NCI-H2107 treated with DMSO at 0.1 percent for 48 hours (cell line): ENCODE results near the gene SLC34A3.
A peak's percentile ranks its signal among the peaks of the same experiment; 100 is the strongest.

Experiments used
- DNase-seq: peaks from one replicate; lab custom pipeline; 2025; ENCODE audit not compliant: unreplicated experiment; lab: John Stamatoyannopoulos, UW

The SLC34A3 gene

GRCh38 chr9:137195525-137196220, 35.0 kb upstream of the SLC34A3 start:
- DNase-seq: peak; percentile 97

DNA sequence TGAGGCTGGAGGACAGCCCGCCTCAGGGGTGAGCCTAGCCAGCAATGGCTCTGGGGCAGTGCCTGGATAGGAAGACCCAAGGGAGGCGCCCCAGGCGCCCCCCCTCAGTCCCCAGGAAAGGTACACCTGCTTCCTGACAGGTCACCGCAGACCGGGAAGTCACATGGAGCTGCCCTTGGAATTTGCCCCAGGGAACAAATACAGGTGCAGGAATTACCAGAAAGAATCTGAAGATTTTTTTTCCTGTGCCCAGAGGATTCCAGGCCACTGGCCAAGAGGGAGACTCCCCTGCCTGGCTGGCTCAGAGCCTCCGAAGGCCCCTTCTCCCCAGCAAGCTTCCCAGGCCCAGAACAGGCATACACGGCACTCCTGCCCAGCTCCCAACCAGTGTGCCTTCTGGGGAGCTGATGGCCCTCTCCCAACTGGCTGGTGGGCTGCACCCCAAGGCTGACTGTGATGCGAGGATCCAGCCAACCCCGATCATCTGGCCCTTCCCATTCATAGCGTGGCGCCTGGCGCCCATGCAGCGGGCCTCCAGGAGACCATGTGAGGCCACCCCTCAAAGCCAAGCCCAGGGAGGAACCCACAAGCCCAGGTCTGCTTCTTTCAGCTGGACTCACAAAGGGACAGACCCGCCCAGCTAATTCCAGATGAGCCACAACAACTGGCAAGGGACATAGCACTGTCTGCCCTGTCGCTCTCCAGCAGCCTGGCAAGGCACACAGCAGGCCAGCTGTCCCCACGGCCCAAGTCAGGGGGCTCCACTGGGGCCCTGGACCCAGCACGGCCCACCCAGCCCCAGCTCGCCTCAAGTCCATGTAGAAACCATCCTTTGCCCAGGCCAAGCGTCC, 32.4 kb upstream of the SLC34A3 start:
- no peak for DNase-seq

DNA sequence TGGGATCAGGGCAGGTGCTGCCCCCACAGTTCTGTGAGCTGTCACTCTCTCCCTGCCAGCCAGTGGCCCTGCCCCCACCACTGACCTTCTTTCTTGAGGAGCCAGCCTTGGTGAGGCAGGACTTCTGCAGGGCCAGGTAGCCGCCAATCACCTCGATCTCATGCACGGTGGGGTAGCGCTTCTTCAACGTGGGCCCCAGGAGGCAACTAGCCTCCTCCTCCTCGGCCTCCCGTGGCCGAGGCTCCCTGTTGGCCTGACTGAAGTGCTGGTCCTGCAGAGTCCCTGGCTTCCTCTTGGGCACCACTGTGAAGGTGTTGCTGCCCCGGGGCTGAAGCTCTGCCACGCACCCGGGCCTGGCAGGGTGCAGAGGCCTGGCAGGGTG, 31.8 kb upstream of the SLC34A3 start:
- no peak for DNase-seq

- no peak for DNase-seq
Observed at GRCh38 chr9:137199411-137200121, 31.1 kb upstream of the SLC34A3 start.

DNA sequence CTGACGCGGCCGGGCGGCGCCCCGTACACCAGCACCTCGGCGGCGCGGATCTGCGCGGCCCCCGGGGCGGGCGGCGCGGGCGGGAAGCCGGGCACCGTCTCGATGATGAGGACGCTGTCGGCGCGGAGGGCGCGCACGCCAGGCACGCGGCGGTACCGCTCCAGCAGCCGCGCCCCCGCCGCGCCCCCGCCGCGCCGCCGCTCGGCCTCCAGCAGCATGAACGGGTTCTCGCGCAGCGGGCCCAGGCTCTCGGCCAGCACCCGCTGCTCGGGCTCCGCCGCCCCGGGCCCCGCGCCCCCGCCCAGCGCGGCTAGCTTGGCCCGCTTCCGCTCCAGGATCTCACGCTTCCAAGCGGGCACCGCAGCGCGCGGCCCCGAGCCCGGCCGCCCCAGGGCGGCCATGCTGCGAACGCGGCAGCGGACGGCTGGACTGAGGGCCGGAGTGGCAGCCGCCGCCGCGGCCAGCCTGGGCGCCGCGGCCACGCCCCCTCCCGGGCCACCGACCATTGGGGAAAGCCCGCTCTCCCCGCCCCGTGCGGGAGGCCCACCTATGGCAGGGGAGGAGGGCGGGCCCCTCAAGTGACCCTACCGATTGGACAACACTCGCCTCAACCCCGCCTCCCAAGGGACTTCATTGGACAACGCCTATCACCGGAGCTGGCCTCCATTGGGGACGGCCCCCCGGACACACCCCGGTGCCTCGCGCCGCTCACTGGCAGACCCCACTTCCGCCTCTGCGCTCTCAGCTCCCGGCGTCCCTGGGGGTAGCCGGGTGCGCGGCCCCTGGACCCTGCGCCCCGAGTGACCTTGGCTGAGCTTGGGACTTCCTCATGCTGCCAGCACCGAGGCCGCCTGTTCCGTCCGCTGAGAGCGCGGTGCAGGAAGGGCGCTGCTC, 30.1 kb upstream of the SLC34A3 start, which contains the start of gene TPRN:
TPRN (minus strand) TSS at position 431 of the 894 bp plus-strand sequence; CDS start at position 401, 30 bp downstream.
- peak; percentile 98 for DNase-seq

GRCh38 chr9:137201205-137201868, 29.4 kb upstream of the SLC34A3 start:
- no peak for DNase-seq

DNA sequence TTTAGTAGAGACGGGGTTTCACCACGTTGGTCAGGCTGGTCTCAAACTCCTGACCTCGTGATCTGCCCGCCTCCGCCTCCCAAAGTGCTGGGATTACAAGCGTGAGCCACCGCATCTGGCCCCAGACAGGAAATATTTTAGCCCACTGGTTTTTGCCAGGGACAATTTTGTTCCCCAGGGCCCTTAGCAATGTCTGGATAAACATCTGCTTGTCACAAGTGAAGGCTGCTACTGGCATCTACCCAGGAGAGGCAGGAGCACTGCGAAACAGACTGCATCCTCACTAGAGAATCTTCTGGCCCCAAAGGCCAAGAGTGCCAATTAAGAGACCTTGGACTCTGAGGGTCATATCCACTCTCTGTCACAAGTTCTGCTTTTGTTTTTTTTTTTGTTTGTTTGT, 27.7 kb upstream of the SLC34A3 start:
- no peak for DNase-seq

DNA sequence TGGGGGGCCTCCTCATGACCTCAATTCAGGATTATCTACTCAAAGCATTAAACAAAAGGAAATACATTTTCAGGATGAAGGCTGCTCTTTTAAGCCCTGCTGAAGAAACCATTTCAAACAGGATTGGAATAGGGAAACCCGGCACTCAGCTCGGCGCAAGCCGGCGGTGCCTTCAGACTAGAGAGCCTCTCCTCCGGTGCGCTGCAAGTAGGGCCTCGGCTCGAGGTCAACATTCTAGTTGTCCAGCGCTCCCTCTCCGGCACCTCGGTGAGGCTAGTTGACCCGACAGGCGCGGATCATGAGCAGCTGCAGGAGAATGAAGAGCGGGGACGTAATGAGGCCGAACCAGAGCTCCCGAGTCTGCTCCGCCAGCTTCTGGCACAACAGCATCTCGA, 26.0 kb upstream of the SLC34A3 start:
- no peak for DNase-seq

GRCh38 chr9:137205126-137206069, 25.3 kb upstream of the SLC34A3 start, which contains the start of the genes NDOR1 and TMEM203:
Gene NDOR1, plus strand, starts transcription at chr9:137205700. Its CDS starts 78 bp downstream, at chr9:137205778.
Gene TMEM203, minus strand, starts transcription at chr9:137205648. Its CDS starts 234 bp downstream, at chr9:137205414.
- DNase-seq: peak; percentile 42

DNA sequence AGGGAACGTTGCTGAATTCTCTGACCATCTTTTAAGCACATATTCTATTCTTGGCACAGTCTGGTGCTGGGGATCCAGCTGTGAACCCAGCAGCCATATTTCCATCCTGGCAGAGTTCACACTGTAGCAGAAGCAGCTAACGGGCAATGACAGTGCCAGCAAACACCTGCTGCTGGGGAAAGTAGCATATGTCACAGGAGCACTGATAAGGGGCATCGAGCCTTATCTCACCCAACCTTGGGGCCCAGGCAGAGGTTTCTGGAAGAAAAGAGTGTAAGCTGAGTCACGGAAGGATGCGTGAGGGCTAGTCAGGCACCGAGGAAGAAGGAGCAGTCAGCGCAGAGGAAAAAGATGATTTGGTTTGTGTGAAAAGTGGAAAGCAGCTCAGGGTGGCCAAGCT, 24.1 kb upstream of the SLC34A3 start:
- no peak for DNase-seq

DNA sequence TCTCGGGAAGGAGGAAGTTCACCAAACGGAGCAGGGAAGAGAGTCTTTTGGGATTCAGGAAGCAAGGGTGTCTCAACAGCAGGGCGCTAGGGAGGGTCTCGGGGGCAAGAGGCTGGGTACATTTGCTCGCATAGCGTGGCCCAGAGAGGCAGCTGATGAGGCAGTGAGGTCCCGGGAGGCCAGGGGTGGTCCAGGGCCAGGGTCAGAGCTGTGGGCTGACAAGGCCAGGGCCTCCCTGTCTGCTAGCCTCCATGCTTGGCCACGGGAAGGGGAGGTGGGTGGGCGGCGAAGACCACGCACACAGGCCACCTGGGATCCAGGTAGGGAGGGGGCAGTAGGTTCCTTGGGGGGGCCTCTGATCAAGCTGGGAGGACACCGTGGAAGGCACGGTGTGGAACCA, 19.2 kb upstream of the SLC34A3 start:
- no peak for DNase-seq

- DNase-seq: no peak
Observed at GRCh38 chr9:137212520-137212919, 18.2 kb upstream of the SLC34A3 start.

- no peak for DNase-seq
Observed at GRCh38 chr9:137213160-137214060, 17.3 kb upstream of the SLC34A3 start.

GRCh38 chr9:137214620-137215019, 16.1 kb upstream of the SLC34A3 start:
- no peak for DNase-seq

DNA sequence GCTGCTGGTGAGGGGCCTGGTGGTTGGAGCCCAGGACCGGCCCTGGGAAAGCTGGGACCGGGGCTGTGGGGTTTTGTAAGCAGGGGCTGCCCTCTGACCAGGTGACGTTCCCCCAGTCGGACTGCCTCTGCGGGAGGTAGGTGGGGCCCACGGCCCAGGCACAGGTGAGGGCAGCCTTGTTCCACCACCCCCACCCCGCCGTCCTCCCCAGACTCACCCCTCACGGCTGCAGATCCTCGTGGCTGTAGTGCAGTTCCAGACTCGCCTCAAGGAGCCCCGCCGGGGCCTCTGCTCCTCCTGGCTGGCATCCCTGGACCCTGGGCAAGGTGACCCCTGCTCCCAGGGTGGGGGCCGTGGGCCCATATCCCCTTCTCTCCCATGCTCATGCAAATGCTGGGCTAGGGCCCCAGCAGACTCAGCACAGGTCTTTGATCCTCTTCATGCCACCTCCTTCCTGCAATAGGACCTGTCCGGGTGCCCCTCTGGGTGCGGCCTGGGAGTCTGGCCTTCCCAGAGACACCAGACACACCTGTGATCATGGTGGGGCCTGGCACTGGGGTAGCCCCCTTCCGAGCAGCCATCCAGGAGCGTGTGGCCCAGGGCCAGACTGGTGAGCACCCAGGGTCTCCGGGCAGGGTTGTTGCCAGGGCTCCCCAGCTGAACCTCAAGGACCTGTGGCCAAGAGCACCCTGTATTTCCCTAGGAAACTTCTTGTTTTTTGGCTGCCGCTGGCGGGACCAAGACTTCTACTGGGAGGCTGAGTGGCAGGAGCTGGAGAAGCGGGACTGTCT, 15.3 kb upstream of the SLC34A3 start:
- DNase-seq: no peak

GRCh38 chr9:137216188-137216965, 14.3 kb upstream of the SLC34A3 start:
- DNase-seq: no peak
